Type B pancreatic cell (in vitro differentiated cells): ENCODE measurements around the gene PCTP. TPM values are rescaled to one million over a fixed set of nuclear protein-coding genes. Genes with fewer than 3 reads are reported as not detected.

Source experiments
- DNase-seq: peaks from one replicate; pipeline ENCODE4 v3.0.0; 2021; ENCODE audit warnings: mixed read lengths; ENCODE audit not compliant: unreplicated experiment; ENCODE audit errors: extremely low spot score
- H3K27ac Mint-ChIP-seq: 2 replicates; pipeline ENCODE4 v1.8.0; 2021; ENCODE audit warnings: mild to moderate bottlenecking, mixed read lengths
- H3K27me3 Mint-ChIP-seq: 2 replicates; pipeline ENCODE4 v1.8.0; 2021; ENCODE audit warnings: mixed read lengths
- H3K36me3 Mint-ChIP-seq: 2 replicates; pipeline ENCODE4 v1.8.0; 2021; ENCODE audit warnings: mixed read lengths
- H3K4me1 Mint-ChIP-seq: one replicate; pipeline ENCODE4 v1.8.0; 2021; ENCODE audit warnings: mixed read lengths; ENCODE audit not compliant: unreplicated experiment
- H3K4me3 Mint-ChIP-seq: 2 replicates; pipeline ENCODE4 v1.8.0; 2021; ENCODE audit warnings: mild to moderate bottlenecking, mixed read lengths
- H3K9me3 Mint-ChIP-seq: 2 replicates; pipeline ENCODE4 v1.8.0; 2021; ENCODE audit warnings: mixed read lengths
- CTCF ChIP-seq: fragments of 200-600 bp; sonication (generic); conservative IDR thresholded peaks from 2 replicates; pipeline ENCODE4 v1.5.0; 2021; ENCODE audit warnings: antibody characterized with exemption, mild to moderate bottlenecking
- total RNA-seq: library from RNA; stranded (reverse); gene quantifications from 2 replicates; pipeline ENCODE4 v1.2.1, GENCODE V29; 2021; ENCODE audit warnings: low replicate concordance

PCTP gene
- total RNA-seq, 1 donor from 2014 or later = 22.1 TPM

- H3K9me3 Mint-ChIP-seq = no peaks in the 10 kb centered on the region
- peaks cover 17% of the 10 kb centered on the region for H3K4me1 Mint-ChIP-seq
- TF ChIP-seq CTCF = no peak
- H3K36me3 Mint-ChIP-seq = peaks cover 16% of the 10 kb centered on the region
- H3K27me3 Mint-ChIP-seq = no peaks in the 10 kb centered on the region
- no peak for DNase-seq
- H3K4me3 Mint-ChIP-seq = peak overlapping the region; percentile 93
- H3K27ac Mint-ChIP-seq = peak overlapping the region; percentile 84
Observed at GRCh38 chr17:55751720-55752250, 934 bp downstream of the PCTP start.

- H3K27ac Mint-ChIP-seq = no peak overlapping the region
- H3K27me3 Mint-ChIP-seq = no peaks in the 10 kb centered on the region
- H3K4me1 Mint-ChIP-seq = peaks cover 17% of the 10 kb centered on the region
- no peaks in the 10 kb centered on the region for H3K9me3 Mint-ChIP-seq
- no peak for TF ChIP-seq CTCF
- peaks cover 16% of the 10 kb centered on the region for H3K36me3 Mint-ChIP-seq
- DNase-seq = no peak
- no peak overlapping the region for H3K4me3 Mint-ChIP-seq
Observed at GRCh38 chr17:55756689-55757088, 5.8 kb downstream of the PCTP start.

GRCh38 chr17:55757659-55758058, 6.8 kb downstream of the PCTP start:
- TF ChIP-seq CTCF = no peak
- H3K4me3 Mint-ChIP-seq = no peak overlapping the region
- H3K27me3 Mint-ChIP-seq = no peaks in the 10 kb centered on the region

GRCh38 chr17:55758171-55758570, 7.3 kb downstream of the PCTP start:
- Mint-ChIP-seq H3K27ac (peak overlapping the region; percentile 32), H3K9me3 (no peaks in the 10 kb centered on the region), H3K27me3 (no peaks in the 10 kb centered on the region), H3K4me1 (peaks cover 17% of the 10 kb centered on the region), H3K36me3 (peaks cover 24% of the 10 kb centered on the region), H3K4me3 (no peak overlapping the region)
- TF ChIP-seq CTCF = no peak
- DNase-seq = no peak

More at GRCh38 chr17:55757659-55758058, 6.8 kb downstream of the PCTP start:
- no peaks in the 10 kb centered on the region for H3K9me3 Mint-ChIP-seq
- H3K36me3 Mint-ChIP-seq = peaks cover 24% of the 10 kb centered on the region
- no peak overlapping the region for H3K27ac Mint-ChIP-seq
- H3K4me1 Mint-ChIP-seq = peaks cover 17% of the 10 kb centered on the region
- no peak for DNase-seq

GRCh38 chr17:55760643-55761355, 9.9 kb downstream of the PCTP start:
- Mint-ChIP-seq H3K36me3 (peaks cover 16% of the 10 kb centered on the region), H3K9me3 (no peaks in the 10 kb centered on the region), H3K4me1 (peaks cover 17% of the 10 kb centered on the region), H3K27me3 (no peaks in the 10 kb centered on the region), H3K27ac (no peak overlapping the region), H3K4me3 (no peak overlapping the region)
- no peak for DNase-seq
- TF ChIP-seq CTCF = no peak
